Inferior parietal cortex (tissue), 1 donor: Measurements from ENCODE around the gene GADD45GIP1.
"Not testable (repeated sequence)": the region's sequence is repeated elsewhere in the genome, so short reads cannot be mapped to it uniquely, and the experiment has no call there.

ENCODE experiments used
- DNase-seq: peaks from one replicate; pipeline ENCODE4 v3.0.0-alpha.2; 2016; ENCODE audit errors: extremely low spot score

The GADD45GIP1 gene

GRCh38 chr19:12959481-12959880, 2.5 kb upstream of the GADD45GIP1 start:
- no peak for DNase-seq

- DNase-seq: not testable (repeated sequence)
Observed at GRCh38 chr19:12957389-12957952, 448 bp upstream of the GADD45GIP1 start.

GRCh38 chr19:12955996-12956395, 1.0 kb downstream of the GADD45GIP1 start:
- DNase-seq: no peak

GRCh38 chr19:12955575-12955974, 1.4 kb downstream of the GADD45GIP1 start:
- DNase-seq: not testable (repeated sequence)

GRCh38 chr19:12954612-12954962, 2.4 kb downstream of the GADD45GIP1 start:
- no peak for DNase-seq

GRCh38 chr19:12953799-12954611, 3.0 kb downstream of the GADD45GIP1 start:
- DNase-seq: no peak

GRCh38 chr19:12953138-12953798, 3.8 kb downstream of the GADD45GIP1 start:
- no peak for DNase-seq

- DNase-seq: no peak
Observed at GRCh38 chr19:12952488-12953137, 4.4 kb downstream of the GADD45GIP1 start.

GRCh38 chr19:12952050-12952449, 5.0 kb downstream of the GADD45GIP1 start:
- not testable (repeated sequence) for DNase-seq

GRCh38 chr19:12949363-12950283, 7.4 kb downstream of the GADD45GIP1 start:
- no peak for DNase-seq

- no peak for DNase-seq
Observed at GRCh38 chr19:12948612-12949362, 8.2 kb downstream of the GADD45GIP1 start.

- DNase-seq: no peak
Observed at GRCh38 chr19:12947702-12948611, 9.1 kb downstream of the GADD45GIP1 start.

- DNase-seq: no peak
Observed at GRCh38 chr19:12946731-12947496, 10.1 kb downstream of the GADD45GIP1 start.

GRCh38 chr19:12946092-12946721, 10.8 kb downstream of the GADD45GIP1 start:
- DNase-seq: no peak

- peak; percentile 96 for DNase-seq
Observed at GRCh38 chr19:12945479-12946091, 11.4 kb downstream of the GADD45GIP1 start, which contains the start of gene RAD23A. Gene RAD23A (plus strand): TSS chr19:12945862. CDS start chr19:12945949, 87 bp downstream.

GRCh38 chr19:12944104-12944674, 12.8 kb downstream of the GADD45GIP1 start:
- no peak for DNase-seq

- DNase-seq: no peak
Observed at GRCh38 chr19:12943437-12944044, 13.5 kb downstream of the GADD45GIP1 start.
